GM19023 (cell line): Measurements from ENCODE around the gene NRG3.

Experiments used
- ATAC-seq: cut with Tn5 transposase; IDR thresholded peaks from one replicate; pipeline ENCODE4 v1.9.1; 2021; ENCODE audit warnings: mild to moderate bottlenecking, moderate library complexity; ENCODE audit not compliant: unreplicated experiment

NRG3 gene

GRCh38 chr10:82358486-82359099 lies 483.6 kb downstream of the NRG3 start:
- ATAC-seq, result no peak

GRCh38 chr10:82361256-82361655 lies 486.3 kb downstream of the NRG3 start:
- ATAC-seq, result no peak

- ATAC-seq, result no peak
Observed at GRCh38 chr10:82377608-82378007, 502.6 kb downstream of the NRG3 start.

DNA sequence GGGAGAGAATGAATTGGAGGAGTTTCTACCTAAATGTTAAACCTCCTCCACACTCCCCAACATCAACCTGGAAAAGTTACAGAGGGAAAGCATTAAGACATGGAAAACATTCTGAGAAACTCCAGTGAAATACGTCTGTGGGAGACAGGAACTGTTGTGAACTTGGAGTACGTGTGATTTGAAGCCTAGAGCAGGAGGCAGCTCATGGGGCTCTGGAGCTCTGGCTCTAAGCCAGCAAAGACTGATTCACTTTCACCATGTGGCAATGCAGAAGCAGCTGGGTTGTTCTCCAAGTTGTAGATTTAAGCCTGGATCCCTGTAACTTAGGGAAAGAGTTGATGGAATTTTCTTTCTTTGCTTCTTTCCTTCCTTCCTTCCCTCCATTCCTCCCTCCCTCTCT lies 503.2 kb downstream of the NRG3 start:
- ATAC-seq, result no peak

DNA sequence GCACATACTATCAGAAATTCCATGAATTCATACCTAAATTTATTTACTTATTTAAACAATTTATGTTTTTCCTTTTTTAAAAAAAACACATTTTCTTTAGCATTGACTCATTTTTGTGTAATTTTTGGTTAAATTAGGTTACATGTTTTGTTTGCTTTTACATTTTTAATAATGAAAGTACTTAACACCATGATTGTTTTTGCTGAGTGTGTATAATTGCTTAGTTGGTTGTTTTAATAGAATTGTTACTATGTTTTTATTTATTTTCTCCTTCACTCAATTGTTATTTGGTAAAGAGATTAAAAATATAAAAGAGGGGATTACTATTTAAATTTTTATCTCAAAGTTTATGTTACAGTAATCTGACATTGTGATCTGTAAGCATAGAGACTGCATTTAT lies 508.4 kb downstream of the NRG3 start:
- ATAC-seq, result no peak

GRCh38 chr10:82390866-82391658 lies 516.1 kb downstream of the NRG3 start:
- ATAC-seq, result no peak

DNA sequence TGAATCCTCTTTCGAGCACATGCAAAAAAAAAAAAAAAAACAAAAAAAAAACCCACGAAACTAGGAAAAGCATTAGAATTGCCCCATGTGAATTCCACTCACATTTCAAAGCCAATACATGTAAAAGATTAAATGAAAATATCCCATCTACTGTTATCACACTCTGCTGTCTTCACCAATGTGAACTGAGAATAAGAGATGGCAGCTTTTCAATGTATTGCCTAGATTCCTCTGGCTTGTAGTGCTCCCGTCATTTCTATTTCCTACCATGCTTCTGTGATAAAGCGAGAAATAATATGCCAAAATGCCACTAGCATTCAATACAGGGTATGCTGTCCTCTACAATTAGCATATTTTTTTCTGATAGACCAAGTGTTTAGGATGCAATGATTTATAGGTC lies 517.0 kb downstream of the NRG3 start:
- ATAC-seq, result no peak

- no peak for ATAC-seq
Observed at GRCh38 chr10:82392533-82392932, 517.5 kb downstream of the NRG3 start.

GRCh38 chr10:82394122-82394521 lies 519.1 kb downstream of the NRG3 start:
- no peak for ATAC-seq

DNA sequence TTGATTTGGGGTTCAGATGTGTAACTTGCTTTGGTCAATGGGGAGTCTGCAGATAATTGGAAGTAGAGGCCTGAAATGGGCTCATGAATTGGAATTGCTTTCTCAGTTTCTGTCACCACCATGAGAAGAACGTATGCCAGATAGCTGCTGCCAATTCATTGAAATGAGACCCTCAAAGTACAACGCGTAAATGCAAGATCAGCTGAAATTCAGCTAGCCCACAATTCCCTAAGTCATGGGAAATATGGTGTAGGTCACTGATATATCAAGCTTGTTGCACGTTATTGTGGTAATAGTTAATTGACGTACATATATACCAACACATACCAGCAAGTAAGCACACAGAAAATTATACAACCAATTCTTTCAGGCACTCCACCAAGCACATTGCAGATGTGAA lies 520.0 kb downstream of the NRG3 start:
- ATAC-seq, result no peak

GRCh38 chr10:82396886-82397285 lies 521.9 kb downstream of the NRG3 start:
- ATAC-seq, result no peak

DNA sequence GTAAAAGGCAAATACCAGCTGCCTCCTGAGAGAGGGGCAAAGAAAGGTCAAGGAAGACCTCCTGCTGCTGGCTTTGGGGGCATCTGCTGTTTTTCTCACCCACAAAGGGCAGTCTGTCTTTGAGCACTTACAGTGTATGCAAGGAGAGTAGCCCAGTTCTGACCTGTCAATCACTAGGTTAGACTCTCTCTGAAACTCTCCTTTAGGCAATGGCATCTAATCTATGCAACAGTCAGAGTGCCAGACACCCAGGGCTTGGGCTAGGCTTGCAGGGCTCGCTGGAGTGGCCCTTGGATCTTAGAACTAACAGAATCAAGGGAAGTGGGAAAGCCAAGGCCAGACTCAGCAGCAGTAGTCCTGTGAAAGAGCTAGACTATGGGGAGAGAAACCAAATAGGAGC lies 522.9 kb downstream of the NRG3 start:
- no peak for ATAC-seq

GRCh38 chr10:82399850-82400249 lies 524.9 kb downstream of the NRG3 start:
- ATAC-seq, result no peak

DNA sequence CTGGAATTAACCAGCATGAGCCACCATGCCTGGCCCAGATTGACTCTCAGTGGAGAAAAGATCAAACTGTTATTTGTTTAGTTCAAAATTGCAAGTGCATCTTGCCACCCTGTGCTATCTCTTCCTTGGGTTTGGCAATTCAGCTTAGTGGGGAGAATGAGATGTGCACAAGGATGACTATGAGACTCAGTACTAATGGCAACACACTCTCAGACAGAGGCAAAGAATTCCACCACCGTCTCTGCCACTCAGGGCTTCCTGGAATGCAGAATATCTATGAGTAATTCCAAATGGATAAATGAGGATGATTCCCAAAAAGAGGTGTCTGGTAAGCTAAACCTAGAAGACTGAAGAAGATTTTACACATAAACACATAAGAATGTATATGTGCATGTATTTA lies 525.8 kb downstream of the NRG3 start:
- ATAC-seq, result no peak

DNA sequence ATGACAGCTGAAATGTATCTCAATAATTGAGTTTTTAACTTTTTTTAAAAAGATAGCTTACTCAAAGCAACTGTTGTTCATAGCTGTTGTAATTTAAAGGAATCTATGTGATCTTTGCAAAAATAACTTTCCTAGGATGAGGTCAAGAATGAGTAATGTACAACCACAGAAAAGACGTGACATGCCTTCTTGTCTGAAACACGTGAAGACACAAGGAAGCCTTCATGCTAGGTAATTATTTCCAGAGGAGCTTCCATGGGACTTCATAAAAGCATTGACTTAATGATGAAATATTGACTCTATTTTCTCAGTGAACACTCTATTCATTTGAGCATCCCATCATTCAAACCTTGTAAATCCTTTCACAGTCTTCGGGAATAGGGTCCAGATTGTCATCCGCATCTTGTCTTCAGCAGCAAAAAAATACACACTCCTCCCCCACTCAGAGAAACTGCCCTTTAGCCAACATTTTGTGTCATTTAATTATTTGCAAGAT lies 528.0 kb downstream of the NRG3 start:
- ATAC-seq, result no peak

GRCh38 chr10:82409671-82410070 lies 534.7 kb downstream of the NRG3 start:
- ATAC-seq, result no peak

GRCh38 chr10:82411416-82411815 lies 536.4 kb downstream of the NRG3 start:
- ATAC-seq, result no peak

DNA sequence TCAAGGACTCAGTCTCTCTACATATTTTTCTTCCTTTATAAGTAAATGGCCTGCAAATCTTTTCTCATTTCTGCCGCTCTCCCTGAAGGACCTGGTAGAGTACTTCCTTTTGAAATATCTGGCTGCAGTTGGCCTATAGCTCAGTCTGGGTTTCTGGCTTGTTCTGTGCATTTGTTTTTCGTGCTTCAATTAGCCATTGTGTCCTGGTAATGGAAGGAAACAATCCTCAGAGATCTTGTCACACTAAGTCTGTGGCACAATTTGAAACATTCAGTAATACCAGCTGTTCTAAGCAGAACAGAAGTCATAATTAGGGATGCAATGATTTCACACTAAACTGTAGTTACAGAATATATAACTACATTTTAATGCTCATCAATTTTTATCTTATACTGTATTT lies 545.0 kb downstream of the NRG3 start:
- no peak for ATAC-seq

- ATAC-seq, result no peak
Observed at GRCh38 chr10:82429302-82429701, 554.3 kb downstream of the NRG3 start.

DNA sequence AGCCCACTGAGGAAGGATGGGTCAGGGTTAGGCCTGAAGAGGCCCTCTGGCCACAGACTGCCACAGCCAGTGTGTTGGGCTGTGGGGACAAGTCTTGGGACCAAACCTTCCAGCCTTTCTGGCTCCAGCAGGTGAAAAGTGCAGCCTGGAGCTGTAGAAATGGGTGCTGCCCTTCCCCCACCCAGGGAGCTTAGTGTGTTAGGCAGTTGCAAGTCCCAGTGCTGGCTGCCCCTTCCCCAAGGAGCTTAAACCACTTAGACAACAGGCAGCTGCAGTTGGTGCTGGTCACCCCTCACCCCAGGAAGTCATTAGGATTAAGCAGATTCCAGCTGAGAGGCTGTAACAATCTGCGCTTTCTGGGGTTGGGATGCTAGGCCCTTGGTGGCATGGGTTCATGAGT lies 563.3 kb downstream of the NRG3 start:
- no peak for ATAC-seq

GRCh38 chr10:82440775-82441174 lies 565.8 kb downstream of the NRG3 start:
- no peak for ATAC-seq

DNA sequence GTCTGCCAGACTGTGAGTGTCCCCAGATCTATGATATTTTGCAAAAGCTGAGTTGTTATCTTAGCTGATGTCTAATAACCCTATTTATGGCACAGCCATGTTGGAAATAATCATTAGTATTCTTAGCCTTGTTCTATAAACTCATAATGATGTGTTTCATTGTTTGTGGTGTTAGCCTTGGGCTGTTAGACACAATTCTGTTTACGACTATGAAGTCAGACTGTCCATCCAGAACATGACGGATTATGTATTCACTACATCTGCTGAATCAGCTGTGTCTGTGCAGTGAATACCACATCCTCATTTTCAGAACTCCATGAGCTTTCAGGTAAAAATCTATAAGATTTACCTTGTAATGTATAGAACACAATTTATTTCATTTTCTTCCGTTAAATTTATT lies 577.1 kb downstream of the NRG3 start:
- no peak for ATAC-seq

- no peak for ATAC-seq
Observed at GRCh38 chr10:82452676-82453075, 577.7 kb downstream of the NRG3 start.
